SHP77 treated with DMSO at 0.1 percent for 48 hours (cell line): Measurements from ENCODE around the gene METTL23.

Experiments used
- DNase-seq: peaks from one replicate; lab custom pipeline; 2025; lab: John Stamatoyannopoulos, UW

Gene METTL23

DNA sequence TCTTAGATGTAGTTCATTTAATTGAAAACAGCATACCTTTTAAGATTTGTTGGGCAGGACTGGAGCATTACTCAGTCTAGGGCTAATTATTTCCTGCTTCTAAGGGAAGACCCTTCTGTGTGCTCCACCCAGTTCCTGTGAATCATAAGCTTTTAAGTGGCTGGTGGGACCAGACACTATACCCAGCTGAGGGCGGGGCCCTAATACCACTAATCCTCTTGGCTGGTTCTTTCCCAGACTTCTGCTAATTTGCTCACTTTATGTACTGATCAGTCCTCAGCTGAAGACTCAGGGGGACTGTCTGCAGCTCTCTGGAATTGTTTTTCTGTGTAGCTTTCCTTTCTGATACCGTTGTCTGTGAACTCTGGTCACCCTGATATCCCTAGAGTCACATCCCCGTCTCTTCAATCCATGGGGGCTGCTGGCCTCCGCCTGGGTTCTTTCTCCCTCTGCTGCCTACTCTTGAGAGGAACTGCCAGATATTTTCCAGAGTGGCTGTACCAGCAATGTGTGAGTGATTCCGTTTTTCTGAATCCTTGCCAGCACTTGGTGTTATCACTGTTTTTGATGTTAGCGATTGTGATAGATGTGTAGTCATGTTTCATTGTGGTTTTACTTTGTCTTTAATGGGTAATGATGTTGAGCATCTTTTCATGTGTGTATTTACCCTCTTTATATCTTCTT lies 46.3 kb downstream of the METTL23 start:
- DNase-seq = no peak

DNA sequence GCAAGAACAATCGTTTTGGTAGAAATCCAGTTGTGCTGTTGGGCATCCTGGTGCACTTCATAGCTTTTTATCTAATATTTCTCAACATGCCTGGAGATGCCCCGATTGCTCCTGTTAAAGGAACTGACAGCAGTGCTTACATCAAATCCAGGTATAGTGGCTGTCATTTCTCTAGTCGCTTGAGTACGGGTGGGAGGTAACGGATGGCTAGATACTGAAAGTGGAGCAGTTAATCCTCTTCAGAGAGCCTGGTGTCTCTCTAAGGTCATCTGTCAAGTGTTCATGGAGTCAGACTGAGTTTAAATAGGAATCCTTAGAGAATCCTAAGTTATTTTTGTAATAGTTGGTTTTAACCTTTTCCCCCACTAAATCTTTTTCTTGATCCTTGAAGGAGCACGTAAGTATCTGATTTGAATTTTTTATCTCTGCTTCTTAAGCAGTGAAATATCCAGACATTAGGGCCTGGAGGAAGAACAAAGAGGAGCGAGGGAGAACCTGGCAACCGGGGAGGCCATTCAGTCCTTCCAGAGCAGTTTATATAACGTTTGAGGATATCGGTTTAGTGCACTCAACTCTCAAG lies 48.5 kb downstream of the METTL23 start:
- DNase-seq = no peak

DNA sequence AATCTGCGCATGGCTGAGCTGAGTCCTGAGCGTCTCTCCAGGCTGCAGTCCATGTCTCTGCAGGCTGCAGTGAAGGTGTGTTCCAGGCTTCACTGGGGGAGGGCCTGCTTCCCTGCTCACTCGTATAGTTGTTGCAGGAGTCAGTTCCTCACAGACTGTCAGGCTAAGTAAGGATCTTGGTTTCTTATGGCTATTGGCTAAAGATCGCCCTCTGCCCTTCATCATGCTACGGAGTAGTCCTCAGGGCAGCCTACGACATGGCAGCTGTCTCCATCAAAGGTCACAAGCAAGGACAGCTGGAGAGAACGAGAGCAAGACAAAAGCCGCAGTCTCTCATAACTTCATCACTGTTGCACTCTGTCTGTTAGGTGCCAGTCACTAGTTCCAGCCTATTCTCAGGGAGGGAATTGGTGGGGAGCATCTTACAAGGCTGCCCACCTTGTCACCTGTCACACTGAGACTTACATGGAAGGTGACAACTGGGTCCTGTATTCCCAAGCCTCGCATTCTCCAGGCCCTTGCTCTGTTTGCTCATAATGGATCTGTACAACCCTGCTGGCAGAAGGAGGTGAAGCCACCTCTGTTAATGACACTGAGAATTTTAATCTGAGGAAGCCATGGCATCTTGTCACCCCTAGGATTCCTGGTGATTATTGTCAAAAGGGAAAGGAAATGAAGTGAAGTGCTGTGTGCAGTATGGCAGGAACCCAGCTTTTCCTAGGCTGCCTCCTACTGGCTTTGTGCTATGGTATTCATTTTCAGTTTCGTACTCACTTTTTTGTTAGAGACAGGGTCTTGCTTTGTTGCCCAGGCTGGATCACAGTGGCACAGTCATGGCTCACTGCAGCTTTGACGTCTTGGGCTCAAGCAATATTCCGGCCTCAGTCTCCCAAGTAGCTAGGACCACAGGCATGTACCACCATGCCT lies 54.7 kb downstream of the METTL23 start:
- no peak for DNase-seq

DNA sequence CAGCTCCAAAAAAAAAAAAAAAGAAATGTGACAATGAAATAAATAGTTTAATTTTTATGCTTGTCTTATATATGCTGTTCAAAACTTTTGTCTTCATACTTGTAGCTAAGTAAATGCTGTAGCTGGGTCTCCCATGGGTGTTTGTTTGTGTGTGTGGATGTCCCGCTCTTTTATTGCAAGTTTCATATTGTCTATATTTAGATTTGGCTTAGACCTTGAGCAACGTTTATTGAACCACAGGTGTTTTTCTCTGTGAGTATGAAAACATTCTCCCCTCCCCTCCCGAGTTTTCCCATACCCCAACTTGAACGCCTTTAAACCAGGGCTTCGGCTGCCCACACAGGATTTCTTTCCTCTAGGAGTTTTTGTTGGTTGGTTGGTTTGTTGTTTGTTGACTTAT lies 56.5 kb downstream of the METTL23 start:
- no peak for DNase-seq
